NOMO-1 treated with dmso at 0.1 percent for 144 hours (cell line): Measurements from ENCODE around the gene TNK2.

Source experiments
- DNase-seq: peaks from one replicate; lab custom pipeline; 2025; ENCODE audit not compliant: unreplicated experiment; lab: John Stamatoyannopoulos, UW

TNK2 gene

GRCh38 chr3:195854628-195855294 lies 53.6 kb downstream of the TNK2 start:
- no peak for DNase-seq

GRCh38 chr3:195853996-195854395 lies 54.4 kb downstream of the TNK2 start:
- DNase-seq = no peak

GRCh38 chr3:195853036-195853435 lies 55.3 kb downstream of the TNK2 start:
- no peak for DNase-seq

- DNase-seq = peak; percentile 86
Measured at GRCh38 chr3:195850857-195851543, 57.4 kb downstream of the TNK2 start.

- DNase-seq = no peak
Measured at GRCh38 chr3:195849322-195850074, 58.9 kb downstream of the TNK2 start.

- DNase-seq = no peak
Measured at GRCh38 chr3:195847055-195847950, 61.0 kb downstream of the TNK2 start.

- no peak for DNase-seq
Measured at GRCh38 chr3:195845483-195845882, 62.9 kb downstream of the TNK2 start.

- no peak for DNase-seq
Measured at GRCh38 chr3:195844671-195845218, 63.6 kb downstream of the TNK2 start.

GRCh38 chr3:195839260-195840010 lies 68.9 kb downstream of the TNK2 start:
- no peak for DNase-seq

- DNase-seq = no peak
Measured at GRCh38 chr3:195838714-195839113, 69.6 kb downstream of the TNK2 start.

GRCh38 chr3:195836476-195837135 lies 71.7 kb downstream of the TNK2 start:
- no peak for DNase-seq

- DNase-seq = no peak
Measured at GRCh38 chr3:195835791-195836190, 72.6 kb downstream of the TNK2 start.

GRCh38 chr3:195834675-195835583 lies 73.4 kb downstream of the TNK2 start:
- DNase-seq = no peak

GRCh38 chr3:195829897-195830254 lies 78.5 kb downstream of the TNK2 start:
- DNase-seq = no peak

- DNase-seq = no peak
Measured at GRCh38 chr3:195828762-195829161, 79.6 kb downstream of the TNK2 start.

- DNase-seq = no peak
Measured at GRCh38 chr3:195825857-195826804, 82.2 kb downstream of the TNK2 start.

- no peak for DNase-seq
Measured at GRCh38 chr3:195825191-195825588, 83.2 kb downstream of the TNK2 start.
